Stomach (tissue), 4 donors: ENCODE data around the gene SAMD3.
"Not testable (repeated sequence)": the region's sequence is repeated elsewhere in the genome, so short reads cannot be mapped to it uniquely, and the experiment has no call there.

ENCODE experiments used
- CTCF ChIP-seq, 7 experiments: fragments of 450-650 bp in 4 of 7; fragments of 200-600 bp in 3 of 7; sonication (generic) in 3 of 7; IDR thresholded peaks; one replicate each; pipeline ENCODE4 v1.5.1; 2016 to 2019; ENCODE audit warnings: antibody characterized with exemption in 7 of 7, control low read depth in 2 of 7, mild to moderate bottlenecking in 1 of 7
- POLR2AphosphoS5 ChIP-seq, 3 donors: sonication (generic); formaldehyde crosslinking; IDR thresholded peaks; one replicate each; pipeline ENCODE4 v1.6.1; 2016; ENCODE audit warnings: antibody characterized with exemption in 3 of 3

GRCh38 chr6:130260614-130261241, 38.0 kb upstream of the SAMD3 start:
- TF ChIP-seq CTCF, POLR2AphosphoS5 (IDR thresholded peaks at IDR 0.05): not testable (repeated sequence)
